GM10248 (cell line): Measurements from ENCODE around the gene LAMB4.

ENCODE experiments used
- CTCF ChIA-PET: fragments of 300-600 bp; sonication (Branson Sonifier 250); formaldehyde crosslinking; extraction: SDS; loops from one replicate; lab custom pipeline; 2021; ENCODE audit warnings: antibody characterized with exemption; lab: Yijun Ruan, JAX
- POLR2A ChIA-PET: fragments of 350-650 bp; sonication (Branson Sonifier 250); formaldehyde crosslinking; extraction: SDS; loops from one replicate; lab custom pipeline; 2020; ENCODE audit warnings: antibody characterized with exemption; lab: Yijun Ruan, JAX
- DNase-seq: peaks from one replicate; pipeline ENCODE4 v3.0.0; 2012; ENCODE audit errors: extremely low spot score
- TF ChIP-seq, protein P1 (sequence below): IDR thresholded peaks from 2 replicates; pipeline ENCODE4 v1.5.1; 2012; ENCODE audit warnings: mild to moderate bottlenecking, low read depth; ENCODE audit errors: extremely low read depth, missing control alignments, control extremely low read depth

The LAMB4 gene

DNA sequence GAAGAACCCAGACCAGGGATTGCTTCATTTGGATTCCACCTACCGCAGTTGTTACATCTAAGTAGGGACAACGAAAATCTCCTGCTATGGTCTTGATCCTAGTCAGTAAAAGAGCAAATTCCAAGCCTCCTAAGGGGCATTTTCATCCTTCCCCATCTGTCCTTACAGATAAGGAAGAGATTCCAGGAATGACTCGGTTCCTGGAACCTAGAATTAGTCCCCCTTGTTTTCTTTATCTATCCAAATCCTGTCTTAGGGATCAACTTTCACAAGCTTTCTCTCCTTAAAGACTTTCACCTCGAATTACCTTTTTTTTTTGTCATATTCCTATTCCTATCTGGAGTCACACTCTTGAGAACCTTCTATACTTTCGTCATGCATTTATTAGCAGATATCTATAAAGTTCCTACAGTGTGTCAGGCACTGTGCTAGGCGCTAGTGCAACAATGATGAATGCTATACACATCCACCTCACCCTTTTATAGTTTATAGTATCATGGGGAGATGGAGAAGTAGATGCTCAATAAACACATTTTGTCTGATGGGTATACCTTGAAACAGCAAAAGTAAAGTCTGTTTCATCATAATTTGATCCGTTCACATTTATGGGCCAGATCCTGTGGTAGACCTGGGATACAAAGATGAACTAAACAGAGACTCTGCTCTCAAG lies 39.2 kb downstream of the LAMB4 start:
- CTCF ChIA-PET, result no interaction called here
- TF ChIP-seq, protein P1, sequence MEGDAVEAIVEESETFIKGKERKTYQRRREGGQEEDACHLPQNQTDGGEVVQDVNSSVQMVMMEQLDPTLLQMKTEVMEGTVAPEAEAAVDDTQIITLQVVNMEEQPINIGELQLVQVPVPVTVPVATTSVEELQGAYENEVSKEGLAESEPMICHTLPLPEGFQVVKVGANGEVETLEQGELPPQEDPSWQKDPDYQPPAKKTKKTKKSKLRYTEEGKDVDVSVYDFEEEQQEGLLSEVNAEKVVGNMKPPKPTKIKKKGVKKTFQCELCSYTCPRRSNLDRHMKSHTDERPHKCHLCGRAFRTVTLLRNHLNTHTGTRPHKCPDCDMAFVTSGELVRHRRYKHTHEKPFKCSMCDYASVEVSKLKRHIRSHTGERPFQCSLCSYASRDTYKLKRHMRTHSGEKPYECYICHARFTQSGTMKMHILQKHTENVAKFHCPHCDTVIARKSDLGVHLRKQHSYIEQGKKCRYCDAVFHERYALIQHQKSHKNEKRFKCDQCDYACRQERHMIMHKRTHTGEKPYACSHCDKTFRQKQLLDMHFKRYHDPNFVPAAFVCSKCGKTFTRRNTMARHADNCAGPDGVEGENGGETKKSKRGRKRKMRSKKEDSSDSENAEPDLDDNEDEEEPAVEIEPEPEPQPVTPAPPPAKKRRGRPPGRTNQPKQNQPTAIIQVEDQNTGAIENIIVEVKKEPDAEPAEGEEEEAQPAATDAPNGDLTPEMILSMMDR, result no peak
- DNase-seq, result no peak
- POLR2A ChIA-PET, result no interaction called here

DNA sequence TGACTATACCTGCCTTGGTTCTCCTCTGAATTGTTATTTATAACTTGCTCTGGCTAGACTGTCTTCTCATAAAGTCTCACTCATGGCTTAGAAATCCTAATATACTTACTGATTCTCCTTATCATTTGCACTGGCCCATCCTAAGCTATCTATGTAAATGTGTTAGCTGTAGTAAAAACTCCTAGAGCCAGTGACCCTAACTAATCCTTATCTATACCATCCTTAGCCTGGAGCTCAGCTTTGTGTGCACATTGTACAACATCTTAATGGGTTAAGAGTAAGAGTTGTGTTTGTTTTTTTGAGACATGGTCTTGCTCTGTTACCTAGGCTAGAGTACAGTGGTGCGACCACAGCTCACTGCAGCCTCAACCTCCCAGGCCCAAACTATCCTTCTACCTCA lies 40.8 kb downstream of the LAMB4 start:
- TF ChIP-seq, protein P1, result no peak
- CTCF ChIA-PET, result no interaction called here
- DNase-seq, result no peak
- POLR2A ChIA-PET, result no interaction called here

DNA sequence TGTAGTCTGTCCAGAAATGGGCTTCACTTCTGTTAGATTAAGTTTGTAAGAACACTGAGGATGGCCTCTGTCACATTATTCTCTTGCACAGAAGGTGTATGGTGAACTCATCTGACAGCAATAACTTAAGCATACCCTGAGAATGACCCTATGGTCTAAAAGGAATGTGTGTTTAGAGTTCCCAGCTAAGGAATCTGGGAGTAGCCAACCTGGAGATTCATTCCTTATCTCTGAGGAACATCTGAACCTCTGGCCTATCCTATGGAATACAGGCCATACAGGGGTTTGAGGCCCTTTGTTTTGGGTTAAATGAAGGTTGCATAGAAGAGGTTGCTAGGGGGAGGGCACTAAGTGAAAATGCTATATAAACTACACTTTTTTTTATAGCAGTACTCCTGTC lies 41.4 kb downstream of the LAMB4 start:
- DNase-seq, result no peak
- ChIA-PET CTCF (no interaction called here), POLR2A (no interaction called here)
- TF ChIP-seq, protein P1, result no peak

DNA sequence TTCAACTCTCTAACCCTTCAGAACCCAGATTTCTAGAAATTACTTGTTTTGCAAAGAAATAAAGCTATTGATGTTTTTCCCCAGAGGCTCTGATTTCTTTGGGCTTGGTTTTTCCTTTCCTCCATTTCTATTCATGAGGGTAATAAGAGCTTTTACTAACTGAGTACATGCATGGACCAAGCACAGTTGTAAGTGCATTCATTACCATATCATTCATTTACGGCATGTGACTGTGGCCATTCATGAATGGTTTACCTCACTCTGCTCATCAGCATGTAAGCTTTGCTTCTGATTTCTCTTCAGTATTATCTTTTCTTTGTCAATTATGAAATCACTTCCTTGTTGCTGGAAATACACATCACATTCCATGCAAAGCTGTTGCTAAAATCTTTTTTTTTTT lies 42.4 kb downstream of the LAMB4 start:
- TF ChIP-seq, protein P1, result no peak
- DNase-seq, result no peak
- CTCF ChIA-PET, result interaction anchor here (0.8 to 1.7 kb wide), 3 partner anchors 9 to 58 kb away, joined by 3 to 5 read pairs (median 3); no protein-coding TSS in a partner anchor
- POLR2A ChIA-PET, result interaction anchor here (0.8 kb wide), 1 partner anchor 19 kb away, joined by 3 read pairs; no protein-coding TSS in a partner anchor

DNA sequence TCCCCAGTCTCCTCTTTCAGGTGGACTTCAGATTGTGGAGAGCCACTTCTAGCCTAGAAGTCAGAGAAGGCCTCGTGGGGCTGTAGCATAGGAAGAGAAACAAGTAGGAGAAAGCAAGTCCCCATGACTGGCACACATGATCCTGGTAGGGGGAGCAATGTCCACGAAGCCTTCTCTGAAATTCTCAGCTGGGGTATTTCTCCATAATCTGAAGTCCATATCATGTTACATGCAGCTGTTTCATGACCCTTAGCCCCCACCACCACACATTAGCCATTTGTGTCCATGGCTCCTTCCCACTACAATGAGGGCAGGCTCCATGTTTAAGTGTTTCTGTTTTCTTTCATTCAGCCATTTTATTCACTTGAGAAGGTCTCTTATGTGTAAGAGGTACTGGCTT lies 43.2 kb downstream of the LAMB4 start:
- TF ChIP-seq, protein P1, result no peak
- DNase-seq, result no peak
- CTCF ChIA-PET, result interaction anchor here (1.0 to 1.7 kb wide), 2 partner anchors 10 to 22 kb away, joined by 3 to 5 read pairs; no protein-coding TSS in a partner anchor
- POLR2A ChIA-PET, result no interaction called here

DNA sequence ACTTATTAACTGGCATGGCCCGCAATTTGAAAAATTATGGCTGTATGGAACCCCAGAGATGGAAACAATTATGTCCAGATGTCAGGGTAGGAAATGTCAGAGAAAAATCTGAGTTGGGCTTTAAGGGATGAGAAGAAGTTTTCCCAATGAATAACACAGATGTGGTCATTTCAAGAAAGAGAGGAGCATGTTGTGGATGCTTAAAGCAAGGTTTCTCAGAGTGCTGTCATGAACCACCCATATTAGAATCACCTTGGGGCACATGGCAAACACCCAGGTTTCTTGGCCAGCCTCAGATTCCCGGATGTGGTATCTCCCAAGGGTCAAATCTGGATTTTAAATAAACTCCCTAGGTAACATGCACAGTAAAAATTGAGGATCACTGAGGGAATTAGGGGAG lies 43.6 kb downstream of the LAMB4 start:
- no peak for DNase-seq
- POLR2A ChIA-PET, result no interaction called here
- CTCF ChIA-PET, result interaction anchor here (1.2 kb wide), 1 partner anchor 17 kb away, joined by 3 read pairs; no protein-coding TSS in a partner anchor
- TF ChIP-seq, protein P1, result no peak
